HepG2 (cell line): ENCODE measurements around the gene KCNG4. TPM values are rescaled to one million over a fixed set of nuclear protein-coding genes. Genes with fewer than 3 reads are reported as not detected.

ENCODE experiments used
- ATAC-seq: fragments of 200-7000 bp; cut with Tn5 transposase; 3 replicates; pipeline ENCODE4 v1.9.1; 2020; ENCODE audit warnings: mild to moderate bottlenecking, moderate library complexity
- BruUV-seq: library from RNA; stranded (reverse); fragments of 400-500 nt; replicated peaks from 2 replicates; lab custom pipeline; 2021; lab: Mats Ljungman, UMichigan
- CTCF ChIA-PET: fragments of 300-600 bp; formaldehyde crosslinking; extraction: SDS; loops from one replicate; lab custom pipeline; 2021; ENCODE audit warnings: low total read pairs, inconsistent platforms, low intra/inter-chr PET ratio; lab: Yijun Ruan, JAX
- POLR2A ChIA-PET: fragments of 350-600 bp; sonication (Branson Sonifier 250); formaldehyde crosslinking; loops from one replicate; lab custom pipeline; 2020; ENCODE audit warnings: antibody characterized with exemption, inconsistent platforms; lab: Yijun Ruan, JAX
- DNase-seq: peaks from one replicate; pipeline ENCODE4 v3.0.0-alpha.2; 2015; ENCODE audit warnings: low spot score
- FAIRE-seq: peaks from 3 replicates; lab custom pipeline; 2011; peaks lifted over from hg19 to GRCh38; lab: Jason Lieb, UNC
- H2AFZ ChIP-seq: one replicate; pipeline ENCODE4 v1.6.1; 2011; ENCODE audit warnings: low read length, inconsistent platforms
- H3K27ac ChIP-seq: fragments of 300-600 bp; 3 replicates; pipeline ENCODE4 v1.8.0; 2011; ENCODE audit warnings: mixed run types, mild to moderate bottlenecking, mixed read lengths, low read length, inconsistent platforms; ENCODE audit not compliant: insufficient read depth; ENCODE audit errors: extremely low read length
- H3K27me3 ChIP-seq, 2 experiments: fragments of 200-600 bp in 1 of 2; 2 replicates in 1 of 2; 3 replicates in 1 of 2; pipeline versions ENCODE4 v1.6.0 to v1.8.0; 2011; ENCODE audit warnings: low read length in 2 of 2, mild to moderate bottlenecking in 2 of 2, moderate library complexity in 2 of 2, inconsistent platforms in 1 of 2; ENCODE audit not compliant: insufficient read depth in 2 of 2, control insufficient read depth in 1 of 2
- H3K36me3 ChIP-seq, 2 experiments: fragments of 200-600 bp in 1 of 2; replicated peaks in 1 of 2; 2 replicates in 1 of 2; 3 replicates in 1 of 2; pipeline versions ENCODE4 v1.5.1 to v1.8.0; 2011; ENCODE audit warnings: low read length in 2 of 2, inconsistent platforms in 1 of 2; ENCODE audit not compliant: insufficient read depth in 2 of 2, control insufficient read depth in 1 of 2
- H3K4me1 ChIP-seq: 2 replicates; pipeline ENCODE4 v1.5.1; 2012; ENCODE audit warnings: low read length, inconsistent platforms; ENCODE audit not compliant: insufficient read depth
- H3K4me2 ChIP-seq: 2 replicates; pipeline ENCODE4 v1.6.0; 2011; ENCODE audit warnings: low read depth, low read length, inconsistent platforms
- H3K4me3 ChIP-seq, 3 experiments: fragments of 200-600 bp in 1 of 3; sonication (generic), shearing (Covaris generic) in 1 of 3; replicated peaks in 1 of 3; 2 replicates each; pipeline ENCODE4 v1.5.1; 2011 to 2016; ENCODE audit warnings: low read length in 3 of 3, inconsistent platforms in 2 of 3, low read depth in 2 of 3, mild to moderate bottlenecking in 2 of 3, control low read depth in 1 of 3, mixed read lengths in 1 of 3; ENCODE audit not compliant: insufficient read depth in 1 of 3
- H3K79me2 ChIP-seq: one replicate; pipeline ENCODE4 v1.6.1; 2011; ENCODE audit warnings: low read length, inconsistent platforms; ENCODE audit not compliant: insufficient read depth
- H3K9ac ChIP-seq: 2 replicates; pipeline ENCODE4 v1.6.0; 2011; ENCODE audit warnings: mild to moderate bottlenecking, low read depth, low read length, inconsistent platforms; ENCODE audit not compliant: insufficient read depth
- H3K9me3 ChIP-seq: 2 replicates; pipeline ENCODE4 v1.5.1; 2012; ENCODE audit warnings: mild to moderate bottlenecking, low read length
- H4K20me1 ChIP-seq: 2 replicates; pipeline ENCODE4 v1.6.0; 2011; ENCODE audit warnings: inconsistent platforms, mild to moderate bottlenecking, low read length, moderate library complexity; ENCODE audit not compliant: insufficient read depth
- AGO2 ChIP-seq: fragments of 200-400 bp; formaldehyde crosslinking; optimal IDR thresholded peaks from 2 replicates; pipeline ENCODE3; 2017; ENCODE audit warnings: mild to moderate bottlenecking, low read depth, low read length, moderate library complexity
- ELF4 ChIP-seq: sonication (generic); formaldehyde crosslinking; IDR thresholded peaks from 2 replicates; pipeline ENCODE4 v1.5.0; 2020; ENCODE audit warnings: missing genetic modification reagents, mild to moderate bottlenecking, moderate library complexity, borderline replicate concordance
- GTF3A ChIP-seq: sonication (generic); formaldehyde crosslinking; conservative IDR thresholded peaks from 2 replicates; pipeline ENCODE4 v1.4.0; 2020; ENCODE audit warnings: mild to moderate bottlenecking, missing genetic modification reagents
- HMG20B ChIP-seq: conservative IDR thresholded peaks from 2 replicates; pipeline ENCODE4 v1.6.1; 2016; ENCODE audit warnings: missing genetic modification reagents, missing compliant biosample characterization
- RBFOX2 ChIP-seq: fragments of 200-400 bp; formaldehyde crosslinking; IDR thresholded peaks from 2 replicates; pipeline ENCODE4 v1.6.1; 2017; ENCODE audit warnings: low read depth, mild to moderate bottlenecking, low read length
- RELA ChIP-seq: sonication (generic); formaldehyde crosslinking; IDR thresholded peaks from 2 replicates; pipeline ENCODE4 v1.4.0; 2020; ENCODE audit warnings: missing genetic modification reagents
- SALL1 ChIP-seq: sonication (generic); formaldehyde crosslinking; IDR thresholded peaks from 2 replicates; pipeline ENCODE4 v1.8.0; 2022; ENCODE audit warnings: mild to moderate bottlenecking, missing genetic modification reagents
- SPEN ChIP-seq: sonication (generic); formaldehyde crosslinking; IDR thresholded peaks from 2 replicates; pipeline ENCODE4 v1.5.1; 2020; ENCODE audit warnings: low read depth, mild to moderate bottlenecking, missing genetic modification reagents
- ZFAT ChIP-seq: sonication (generic); formaldehyde crosslinking; conservative IDR thresholded peaks from 2 replicates; pipeline ENCODE4 v1.8.1; 2023; ENCODE audit warnings: missing genetic modification reagents, inconsistent platforms
- ZNF331 ChIP-seq: sonication (generic); formaldehyde crosslinking; IDR thresholded peaks from 2 replicates; pipeline ENCODE4 v1.4.0; 2020; ENCODE audit warnings: missing genetic modification reagents
- WGBS: methylation state at CpG from one replicate; pipeline ENCODE4 v1.1.6; 2017; ENCODE audit warnings: low lambda C conversion rate; 5-methylcytosine and 5-hydroxymethylcytosine counted together
- in situ Hi-C: cut with HindIII; loops from 2 replicates; pipeline ENCODE4 v1.10.0; 2017; ENCODE audit warnings: low pct_unique_long_range_greater_than_20kb; ENCODE audit not compliant: extremely low pct_ligation_motif_present
- intact Hi-C: fragments of 100-400 bp; cut with micrococcal nuclease; formaldehyde crosslinking; loops from one replicate; pipeline ENCODE4 v1.10.0; 2022; ENCODE audit not compliant: unreplicated experiment
- polyA plus RNA-seq, 8 experiments: library from polyadenylated mRNA; depleted of rRNA in 3 of 8; stranded (reverse) in 7 of 8; unstranded in 1 of 8; fragments of >200 nt; fragmentation: Illumina TruSeq in 4 of 8; extraction: Trizol in 4 of 8; gene quantifications; 2 replicates each; pipeline versions ENCODE4 v1.2.1 to v1.2.3, GENCODE V29; 2011 to 2016; ENCODE audit warnings: low read depth in 4 of 8, missing spikeins in 1 of 8, mixed read lengths in 1 of 8; ENCODE audit not compliant: insufficient read depth in 1 of 8
- total RNA-seq, 5 experiments: library from RNA; depleted of rRNA; stranded (reverse); fragments of >200 nt; fragmentation: Illumina TruSeq; extraction: Trizol; gene quantifications; 2 replicates each; pipeline ENCODE4 v1.2.3, GENCODE V29; 2016; ENCODE audit warnings: low read depth in 1 of 5
- TF ChIP-seq, protein P1 (sequence below): sonication (generic); formaldehyde crosslinking; IDR thresholded peaks from 2 replicates; pipeline ENCODE4 v1.8.0; 2022; ENCODE audit warnings: mild to moderate bottlenecking, missing genetic modification reagents; ENCODE audit not compliant: insufficient replicate concordance
- TF ChIP-seq, protein P2 (sequence below): IDR thresholded peaks from 2 replicates; pipeline ENCODE4 v1.6.1; 2016; ENCODE audit warnings: missing compliant biosample characterization, missing genetic modification reagents, borderline replicate concordance

KCNG4 gene
- total and polyA plus RNA-seq, 2 of the 13 experiments (the other 11 are each of a cell fraction or from before 2014, with no cell fraction given), result not detected

- no TSS peak for BruUV-seq
- Histone ChIP-seq H3K79me2 (peaks cover 20% of the 10 kb centered on the region), H3K27me3 (no peaks in the 10 kb centered on the region), H4K20me1 (no peaks in the 10 kb centered on the region), H3K36me3 (peaks cover 25 to 56% of the 10 kb centered on the region in 2 experiments; a peak in 4 of 5 replicates), H2AFZ (no peak overlapping the region), H3K4me1 (peaks cover 28% of the 10 kb centered on the region), H3K4me3 (no peak overlapping the region), H3K27ac (no peak overlapping the region), H3K4me2 (no peak overlapping the region), H3K9me3 (no peaks in the 10 kb centered on the region)
- ATAC-seq (no peak), FAIRE-seq (no peak), DNase-seq (no peak)
- POLR2A ChIA-PET, result no interaction called here
- intact Hi-C loops, result no loop called here
- WGBS, result 97% methylated on average over 41 of the region's 41 CpGs
- in situ Hi-C loops, result loop anchor here (25.0 kb wide), 1 partner anchor 219 kb away; the partner anchor contains the start of genes NECAB2 and OSGIN1
- CTCF ChIA-PET, result no interaction called here
- TF ChIP-seq RBFOX2, result peak; percentile 58
- no peak for TF ChIP-seq SALL1 (CRISPR knock-in tag)
- peak; percentile 53 for TF ChIP-seq AGO2
- TF ChIP-seq, all 625 proteins: peak for 2
- H3K9ac ChIP-seq, result no peak overlapping the region
Measured at GRCh38 chr16:84181144-84181915, 58.5 kb downstream of the KCNG4 start.

DNA sequence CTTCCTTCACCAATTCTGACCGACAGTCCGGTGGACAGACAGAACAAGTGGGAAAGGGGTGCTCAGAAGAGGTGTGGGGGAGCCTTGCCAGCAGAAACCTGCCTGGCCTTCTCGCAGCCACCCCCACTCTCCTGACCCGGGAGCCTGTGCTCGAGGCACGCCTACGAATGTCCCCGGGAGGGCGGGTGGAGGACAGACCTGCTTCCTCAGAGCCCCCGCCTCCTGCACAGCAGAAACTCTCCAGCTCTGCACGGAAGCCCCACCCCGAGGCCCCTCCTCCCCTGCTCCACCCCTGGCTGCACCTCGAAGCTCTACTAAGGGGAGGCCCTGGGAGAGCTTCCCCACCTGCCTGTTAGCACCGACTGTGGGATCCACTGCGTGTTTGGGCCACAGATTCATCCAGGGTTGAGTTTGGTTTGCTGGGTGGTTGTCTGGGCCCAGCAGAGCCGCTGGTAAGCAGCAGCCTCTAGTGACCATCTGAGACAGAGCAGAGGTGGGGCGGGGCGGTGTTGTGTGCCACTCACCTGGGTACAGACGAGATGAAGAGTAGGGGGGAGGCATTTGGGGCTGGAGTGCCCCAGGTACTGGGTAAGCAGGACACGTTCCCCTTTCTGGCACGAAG is 59.2 kb downstream of the KCNG4 start:
- FAIRE-seq (no peak), ATAC-seq (no peak), DNase-seq (no peak)
- Histone ChIP-seq H2AFZ (no peak overlapping the region), H3K4me2 (no peak overlapping the region), H3K9me3 (no peaks in the 10 kb centered on the region), H3K9ac (no peak overlapping the region), H3K27ac (no peak overlapping the region), H3K36me3 (peaks cover 25 to 56% of the 10 kb centered on the region in 2 experiments; a peak in 4 of 5 replicates), H3K79me2 (peaks cover 13% of the 10 kb centered on the region), H3K27me3 (no peaks in the 10 kb centered on the region), H3K4me3 (no peak overlapping the region), H4K20me1 (no peaks in the 10 kb centered on the region), H3K4me1 (peaks cover 32% of the 10 kb centered on the region)
- ChIA-PET CTCF (no interaction called here), POLR2A (no interaction called here)
- 95% methylated on average over 21 of the region's 21 CpGs for WGBS
- in situ Hi-C loops (loop anchor here (25.0 kb wide), 1 partner anchor 218 kb away; the partner anchor contains the start of genes NECAB2 and OSGIN1), intact Hi-C loops (no loop called here)
- no TSS peak for BruUV-seq
- TF ChIP-seq, protein P1, sequence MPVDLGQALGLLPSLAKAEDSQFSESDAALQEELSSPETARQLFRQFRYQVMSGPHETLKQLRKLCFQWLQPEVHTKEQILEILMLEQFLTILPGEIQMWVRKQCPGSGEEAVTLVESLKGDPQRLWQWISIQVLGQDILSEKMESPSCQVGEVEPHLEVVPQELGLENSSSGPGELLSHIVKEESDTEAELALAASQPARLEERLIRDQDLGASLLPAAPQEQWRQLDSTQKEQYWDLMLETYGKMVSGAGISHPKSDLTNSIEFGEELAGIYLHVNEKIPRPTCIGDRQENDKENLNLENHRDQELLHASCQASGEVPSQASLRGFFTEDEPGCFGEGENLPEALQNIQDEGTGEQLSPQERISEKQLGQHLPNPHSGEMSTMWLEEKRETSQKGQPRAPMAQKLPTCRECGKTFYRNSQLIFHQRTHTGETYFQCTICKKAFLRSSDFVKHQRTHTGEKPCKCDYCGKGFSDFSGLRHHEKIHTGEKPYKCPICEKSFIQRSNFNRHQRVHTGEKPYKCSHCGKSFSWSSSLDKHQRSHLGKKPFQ (CRISPR knock-in tag), result no peak
- no peak for TF ChIP-seq RELA (CRISPR knock-in tag)
- TF ChIP-seq HMG20B (CRISPR knock-in tag), result no peak
- no peak for TF ChIP-seq GTF3A
- TF ChIP-seq, protein P2, sequence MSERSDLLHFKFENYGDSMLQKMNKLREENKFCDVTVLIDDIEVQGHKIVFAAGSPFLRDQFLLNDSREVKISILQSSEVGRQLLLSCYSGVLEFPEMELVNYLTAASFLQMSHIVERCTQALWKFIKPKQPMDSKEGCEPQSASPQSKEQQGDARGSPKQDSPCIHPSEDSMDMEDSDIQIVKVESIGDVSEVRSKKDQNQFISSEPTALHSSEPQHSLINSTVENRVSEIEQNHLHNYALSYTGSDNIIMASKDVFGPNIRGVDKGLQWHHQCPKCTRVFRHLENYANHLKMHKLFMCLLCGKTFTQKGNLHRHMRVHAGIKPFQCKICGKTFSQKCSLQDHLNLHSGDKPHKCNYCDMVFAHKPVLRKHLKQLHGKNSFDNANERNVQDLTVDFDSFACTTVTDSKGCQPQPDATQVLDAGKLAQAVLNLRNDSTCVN, result no peak
- TF ChIP-seq ELF4, result no peak
- no peak for TF ChIP-seq ZNF331
- no peak for TF ChIP-seq SPEN
- no peak for TF ChIP-seq ZFAT (CRISPR knock-in tag)
